GM13976 (cell line): Measurements from ENCODE around the gene ENOX1.
A peak's percentile ranks its signal among the peaks of the same experiment; 100 is the strongest.

Source experiments
- DNase-seq: peaks from one replicate; pipeline ENCODE4 v3.0.0; 2012; ENCODE audit warnings: low spot score
- CTCF ChIP-seq: IDR thresholded peaks from 2 replicates; pipeline ENCODE4 v1.5.1; 2012; ENCODE audit warnings: borderline replicate concordance, mild to moderate bottlenecking; ENCODE audit not compliant: insufficient read depth; ENCODE audit errors: extremely low read depth, missing control alignments, control extremely low read depth
- in situ Hi-C: fragments of 300-500 bp; cut with MboI; formaldehyde crosslinking; loops from one replicate; pipeline ENCODE4 v1.12.0; 2022; ENCODE audit warnings: low sequenced_read_pairs, mixed read lengths, inconsistent platforms; ENCODE audit not compliant: unreplicated experiment

ENOX1 gene

GRCh38 chr13:43307221-43307920 is 479.4 kb downstream of the ENOX1 start:
- no peak for DNase-seq
- in situ Hi-C loops: no loop called here
- TF ChIP-seq CTCF: no peak

GRCh38 chr13:43306372-43306771 is 480.4 kb downstream of the ENOX1 start:
- no peak for DNase-seq
- in situ Hi-C loops: no loop called here
- no peak for TF ChIP-seq CTCF

GRCh38 chr13:43305416-43305815 is 481.4 kb downstream of the ENOX1 start:
- DNase-seq: no peak
- no peak for TF ChIP-seq CTCF
- in situ Hi-C loops: no loop called here

- no peak for DNase-seq
- in situ Hi-C loops: no loop called here
- no peak for TF ChIP-seq CTCF
Measured at GRCh38 chr13:43304945-43305344, 481.8 kb downstream of the ENOX1 start.

GRCh38 chr13:43304449-43304848 is 482.3 kb downstream of the ENOX1 start:
- DNase-seq: no peak
- no peak for TF ChIP-seq CTCF
- in situ Hi-C loops: no loop called here

GRCh38 chr13:43303033-43303729 is 483.6 kb downstream of the ENOX1 start:
- DNase-seq: peak; percentile 31
- in situ Hi-C loops: no loop called here
- peak; percentile 34 for TF ChIP-seq CTCF
